Activated CD4-positive, alpha-beta T cell treated with anti-CD3 and anti-CD28 coated beads, Interleukin-2, amount 50 U/mL, for 4 hours (primary cell): Measurements from ENCODE around the gene PRKAR1A.

Experiments used
- DNase-seq, 2 experiments: peaks; one replicate each; pipeline ENCODE4 v3.0.0-alpha.2; 2020

Gene PRKAR1A

DNA sequence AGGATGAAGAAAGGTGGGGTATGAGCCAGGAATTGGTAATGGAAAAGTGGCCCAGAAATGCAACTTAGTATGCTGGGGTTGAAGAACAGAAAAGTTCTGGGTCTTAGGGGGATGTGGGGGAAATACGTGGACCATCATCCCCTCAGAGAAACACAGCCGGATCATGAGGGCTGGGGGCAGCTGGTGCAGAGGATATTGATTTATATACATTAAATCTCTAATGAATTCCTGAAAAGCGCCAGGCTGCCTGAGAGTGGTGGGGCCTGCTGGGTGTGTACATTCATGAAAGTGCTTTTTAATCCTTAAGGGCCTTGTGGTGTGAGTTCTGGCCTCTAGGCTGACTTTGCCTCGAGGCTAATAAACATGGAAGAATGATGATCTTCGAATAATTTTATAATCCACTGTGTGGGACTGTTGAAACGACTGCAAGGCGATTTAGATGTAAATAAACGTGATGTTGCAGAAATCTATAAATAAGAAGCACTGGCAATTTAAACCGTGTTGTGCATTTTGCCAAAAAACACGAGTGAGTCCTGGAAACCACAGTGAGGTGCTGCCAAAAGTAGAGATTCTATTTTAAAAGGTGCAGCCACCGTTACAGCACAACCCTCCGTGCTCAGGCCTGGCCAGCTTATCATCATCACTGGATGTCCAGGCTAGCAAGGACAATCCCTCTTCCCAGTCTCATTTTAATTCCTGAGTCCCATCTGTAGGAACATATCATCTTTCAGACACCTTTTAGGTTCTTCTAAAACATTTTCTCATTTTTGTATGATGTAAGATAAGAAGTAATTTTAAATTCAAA lies 32.1 kb downstream of the PRKAR1A start:
- no peak for DNase-seq

DNA sequence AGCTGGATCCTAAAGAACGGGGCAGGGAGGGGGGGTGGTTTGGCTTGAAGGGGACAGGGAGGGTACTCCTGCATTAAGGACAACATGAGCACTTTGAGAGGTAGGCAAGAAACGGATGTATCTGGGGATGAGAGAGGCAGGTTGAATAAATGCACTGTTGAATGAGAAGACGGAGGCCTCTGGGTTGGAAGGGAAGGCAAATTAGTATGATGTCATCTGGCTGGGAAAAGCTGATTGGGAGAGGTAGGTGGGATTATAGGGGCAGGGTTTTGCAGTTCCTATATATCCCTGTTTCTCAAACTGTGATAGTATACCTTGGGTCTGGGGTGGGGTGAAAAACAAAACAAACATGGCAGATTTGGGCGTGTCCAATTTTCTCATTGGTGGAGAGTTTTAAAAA lies 44.3 kb downstream of the PRKAR1A start:
- DNase-seq = no peak

DNA sequence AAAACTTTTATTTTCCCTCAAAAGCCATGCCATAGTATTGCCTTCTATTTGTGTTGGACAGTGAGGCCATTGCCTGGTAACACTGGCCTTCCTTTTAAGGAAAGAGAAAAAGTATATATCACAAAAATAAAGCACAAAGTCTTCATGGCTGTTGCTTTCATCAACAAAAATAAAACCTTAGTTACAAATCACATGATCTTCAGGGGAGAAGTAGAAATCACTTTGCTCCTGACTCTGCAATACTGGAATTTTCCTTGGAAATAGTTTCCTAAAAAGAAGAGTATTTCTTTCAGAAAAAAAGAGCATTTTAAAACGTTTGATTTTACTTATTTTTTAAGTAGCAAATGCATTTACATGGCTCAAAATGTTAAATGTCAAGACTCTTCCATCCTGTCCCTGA lies 47.1 kb downstream of the PRKAR1A start:
- no peak for DNase-seq

DNA sequence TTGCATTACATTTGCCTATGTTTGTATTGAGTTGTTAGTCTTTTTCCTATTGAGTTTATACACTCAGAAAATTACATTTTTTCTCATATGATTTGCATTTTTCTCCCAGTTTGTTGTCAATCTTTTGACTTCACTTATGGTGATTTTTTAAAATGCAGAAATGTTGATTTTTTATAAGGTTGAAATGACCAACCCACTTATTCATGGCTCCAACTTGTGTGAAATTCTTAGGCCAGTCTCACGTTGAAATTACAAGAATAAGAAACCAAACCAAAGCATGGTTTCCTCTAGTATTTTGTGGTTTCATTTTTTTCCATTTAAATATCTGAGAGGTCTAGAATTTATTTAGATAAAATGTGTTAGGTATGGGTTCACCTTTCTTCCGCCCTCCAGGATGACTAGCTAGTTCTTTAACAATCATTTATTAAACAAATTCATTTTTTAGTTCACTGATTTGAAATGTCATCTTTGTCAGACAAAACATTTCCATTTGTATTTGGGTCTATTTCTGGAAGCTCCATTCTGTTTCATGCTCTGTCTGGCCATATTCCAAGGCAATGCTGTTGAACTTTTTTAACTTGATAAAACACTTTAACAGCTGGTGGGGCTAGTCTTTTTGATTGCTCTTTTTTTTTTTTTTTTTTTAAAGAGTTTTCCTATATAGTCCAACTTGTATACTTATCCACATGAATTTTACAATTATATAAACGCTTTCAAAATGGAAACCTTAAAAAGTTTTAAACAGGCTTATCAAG lies 48.9 kb downstream of the PRKAR1A start:
- no peak for DNase-seq

DNA sequence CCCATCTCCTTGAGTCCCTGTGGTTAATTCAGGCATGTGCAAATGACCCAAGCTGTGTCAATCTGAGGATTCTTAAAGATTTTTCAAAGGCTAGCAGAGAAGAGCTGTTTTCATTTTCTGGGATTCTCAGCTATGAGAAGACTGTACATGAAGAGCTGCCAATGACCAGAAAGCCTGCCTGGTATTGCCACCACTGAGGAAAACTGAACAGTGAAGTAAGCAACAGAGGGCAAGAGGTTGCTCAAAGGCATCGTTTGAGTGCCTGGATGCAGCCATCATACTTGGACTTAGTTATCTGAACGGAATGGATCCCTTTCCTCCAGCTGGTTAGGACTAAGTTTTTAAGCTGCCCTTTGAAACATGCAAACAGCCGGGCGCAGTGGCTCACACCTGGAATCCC lies 50.5 kb downstream of the PRKAR1A start:
- DNase-seq = no peak

DNA sequence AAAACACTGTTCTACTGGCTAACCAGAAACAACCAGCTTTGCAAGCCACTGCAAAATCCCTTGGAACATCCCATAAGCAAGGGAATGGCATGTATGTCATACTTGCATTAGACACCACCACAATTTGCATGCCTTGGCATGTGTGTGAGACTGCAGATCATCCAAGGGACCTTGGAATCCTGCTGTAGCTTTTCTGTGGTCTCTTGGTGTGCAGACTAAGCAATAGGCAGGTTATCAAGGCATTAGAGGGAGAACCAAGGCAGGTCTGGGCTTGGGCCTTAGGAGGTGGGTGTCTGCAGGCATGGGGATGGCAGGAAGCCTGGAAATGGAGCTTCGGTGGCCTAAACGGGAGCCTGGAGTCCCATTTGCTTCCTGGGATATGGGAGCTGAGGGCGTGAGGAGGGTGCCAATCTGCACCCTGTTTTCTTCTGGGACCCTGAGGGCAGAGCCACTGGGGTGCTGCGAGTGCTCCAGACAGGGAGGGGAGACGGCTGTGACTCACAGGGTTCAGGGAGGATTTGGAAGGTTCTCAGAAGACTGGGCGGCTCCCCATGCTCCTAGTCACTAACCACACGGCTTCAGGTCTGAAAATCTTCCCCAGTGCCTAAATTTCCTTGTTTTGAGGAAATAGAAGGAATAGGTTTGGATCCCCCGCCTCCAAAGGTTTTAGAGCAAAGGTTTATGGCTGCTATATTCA lies 52.3 kb downstream of the PRKAR1A start:
- no peak for DNase-seq

DNA sequence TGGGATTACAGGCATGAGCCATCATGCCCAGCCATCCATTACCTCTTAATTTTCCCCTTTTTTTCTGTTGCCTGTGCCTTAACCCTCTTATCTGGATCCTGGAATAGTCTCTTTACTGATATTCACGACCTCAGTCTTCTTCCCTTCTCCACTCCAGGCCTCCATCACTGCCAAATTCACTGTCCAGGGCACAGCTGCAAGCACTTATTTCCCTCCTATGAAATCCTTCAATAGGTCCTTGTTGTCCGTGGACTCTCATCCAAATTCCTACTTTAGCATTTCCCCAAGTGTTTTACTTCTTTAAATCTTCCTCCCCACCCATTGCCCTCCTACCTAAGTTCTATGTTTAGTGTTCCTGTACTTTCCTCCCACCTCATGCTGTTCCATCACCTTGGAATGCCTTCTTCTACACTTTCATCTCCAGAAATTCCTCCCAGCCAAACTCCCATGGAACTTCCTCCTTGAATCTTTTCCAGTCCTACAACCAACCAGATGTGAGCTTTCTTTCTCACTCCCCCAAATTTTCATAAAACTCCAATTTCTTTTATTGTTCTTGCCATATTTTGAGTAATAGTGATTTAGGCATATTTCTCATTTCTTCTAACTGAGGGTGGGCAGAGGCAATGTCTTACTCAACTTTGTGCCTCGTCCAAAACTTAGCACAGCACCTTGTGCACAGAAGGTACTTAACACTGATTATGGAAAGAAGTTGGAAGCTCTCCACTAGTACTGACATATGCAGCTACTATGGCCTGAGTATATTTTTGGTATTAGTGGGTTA lies 53.6 kb downstream of the PRKAR1A start:
- no peak for DNase-seq

DNA sequence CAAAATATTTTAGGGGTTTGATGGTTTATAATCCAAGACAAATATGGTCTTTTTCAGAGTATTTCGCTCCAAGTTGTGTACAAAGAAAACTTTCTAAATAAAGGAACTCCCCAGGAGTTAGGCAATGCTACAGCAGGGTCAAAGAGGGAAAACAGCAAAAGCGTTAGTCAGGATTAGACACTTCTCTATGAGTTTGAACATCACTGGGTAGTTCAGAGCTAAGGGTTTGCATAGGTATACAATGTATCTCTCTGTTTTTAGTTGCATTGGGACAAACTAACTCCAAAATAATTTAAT lies 54.2 kb downstream of the PRKAR1A start:
- DNase-seq = no peak

DNA sequence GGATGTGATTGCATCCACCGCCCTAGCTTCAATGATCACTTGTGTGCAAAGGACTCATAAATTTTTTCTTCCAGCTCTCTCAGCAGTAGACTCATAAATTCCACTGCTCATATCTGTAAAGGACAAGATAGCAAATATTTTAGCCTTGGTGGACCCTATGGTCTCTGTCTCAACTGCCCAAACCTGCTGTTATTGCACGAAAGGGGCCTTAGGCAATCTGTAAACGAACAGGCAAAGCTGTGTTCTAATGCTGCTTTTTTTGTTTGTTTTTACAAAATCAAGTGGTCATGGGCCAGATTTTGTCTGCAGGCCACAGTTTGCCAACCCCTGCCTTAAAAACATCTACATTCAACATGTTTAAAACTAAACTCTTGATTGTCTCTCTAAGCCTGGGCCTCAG lies 54.8 kb downstream of the PRKAR1A start:
- no peak for DNase-seq

DNA sequence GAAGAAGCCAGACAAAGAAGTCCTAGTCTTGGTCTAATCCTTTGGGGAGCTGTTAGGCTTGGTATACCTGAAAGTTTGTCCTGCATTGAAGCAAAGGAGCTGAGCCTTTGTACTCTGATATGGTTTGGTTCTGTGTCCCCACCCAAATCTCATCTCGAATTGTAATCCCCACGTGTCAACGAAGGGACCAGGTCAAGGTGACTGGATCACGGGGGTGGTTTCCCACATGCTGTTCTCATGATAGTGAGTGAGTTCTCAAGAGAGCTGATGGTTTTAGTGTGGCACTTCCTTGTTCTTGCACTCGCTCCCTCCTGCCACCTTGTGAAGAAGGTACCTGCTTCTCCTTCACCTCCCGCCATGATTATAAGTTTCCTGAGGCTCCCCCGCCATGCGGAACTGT lies 55.4 kb downstream of the PRKAR1A start:
- no peak for DNase-seq

DNA sequence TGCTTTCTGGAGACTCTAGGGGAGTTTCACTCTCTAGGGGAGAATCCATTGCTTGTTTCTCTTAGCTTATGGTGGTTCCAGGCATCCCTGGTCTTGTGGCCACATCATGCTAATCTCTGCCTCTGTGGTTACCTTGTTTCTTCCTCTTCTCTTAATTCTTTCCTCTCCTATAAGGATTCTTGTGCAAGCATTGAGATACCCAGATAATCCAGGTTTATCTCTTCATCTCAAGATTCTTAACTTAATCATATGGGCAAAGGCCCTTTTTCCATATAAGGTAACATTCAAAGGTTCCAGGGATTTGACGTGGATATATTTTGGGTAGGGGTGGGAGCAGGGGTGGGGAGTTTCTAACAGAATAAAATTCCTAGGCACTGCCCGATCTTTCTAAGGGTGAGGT lies 56.4 kb downstream of the PRKAR1A start:
- no peak for DNase-seq

DNA sequence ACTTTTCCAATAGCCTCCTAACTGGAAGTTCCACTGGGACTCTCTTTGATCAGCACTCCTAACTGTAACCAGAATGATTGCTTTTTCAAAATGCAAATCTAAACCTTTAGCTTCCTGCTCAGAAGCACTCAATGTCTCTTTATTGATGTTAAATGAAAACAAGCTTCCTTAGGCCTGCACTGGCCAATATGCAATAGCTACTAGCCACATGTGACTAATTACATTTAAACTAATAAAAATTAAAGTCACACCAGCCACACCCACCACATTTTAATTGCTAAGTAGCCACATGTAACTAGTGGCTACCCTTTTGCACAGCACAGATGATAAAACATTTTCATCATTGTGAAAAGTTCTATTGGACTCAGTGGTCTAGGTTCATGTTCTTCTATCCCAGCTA lies 57.1 kb downstream of the PRKAR1A start:
- no peak for DNase-seq

DNA sequence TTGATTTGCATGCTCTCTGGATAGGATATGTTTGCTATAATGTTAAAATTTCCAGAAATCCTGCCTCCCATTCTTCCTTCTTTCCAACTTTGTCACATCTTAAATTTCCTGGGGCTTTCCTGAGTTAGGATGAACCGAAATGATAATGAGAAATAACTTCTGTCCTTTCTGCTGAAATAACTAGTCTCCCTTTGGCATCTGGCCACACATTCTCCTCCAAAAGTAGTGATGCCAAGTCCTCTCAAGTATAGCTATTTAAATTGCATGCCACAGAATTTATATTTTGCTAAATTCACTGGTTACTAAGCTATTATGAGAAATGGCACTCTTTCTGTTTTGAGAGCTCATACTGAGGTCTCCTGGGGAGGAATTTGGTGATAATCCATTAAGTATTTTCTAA lies 58.3 kb downstream of the PRKAR1A start:
- no peak for DNase-seq

DNA sequence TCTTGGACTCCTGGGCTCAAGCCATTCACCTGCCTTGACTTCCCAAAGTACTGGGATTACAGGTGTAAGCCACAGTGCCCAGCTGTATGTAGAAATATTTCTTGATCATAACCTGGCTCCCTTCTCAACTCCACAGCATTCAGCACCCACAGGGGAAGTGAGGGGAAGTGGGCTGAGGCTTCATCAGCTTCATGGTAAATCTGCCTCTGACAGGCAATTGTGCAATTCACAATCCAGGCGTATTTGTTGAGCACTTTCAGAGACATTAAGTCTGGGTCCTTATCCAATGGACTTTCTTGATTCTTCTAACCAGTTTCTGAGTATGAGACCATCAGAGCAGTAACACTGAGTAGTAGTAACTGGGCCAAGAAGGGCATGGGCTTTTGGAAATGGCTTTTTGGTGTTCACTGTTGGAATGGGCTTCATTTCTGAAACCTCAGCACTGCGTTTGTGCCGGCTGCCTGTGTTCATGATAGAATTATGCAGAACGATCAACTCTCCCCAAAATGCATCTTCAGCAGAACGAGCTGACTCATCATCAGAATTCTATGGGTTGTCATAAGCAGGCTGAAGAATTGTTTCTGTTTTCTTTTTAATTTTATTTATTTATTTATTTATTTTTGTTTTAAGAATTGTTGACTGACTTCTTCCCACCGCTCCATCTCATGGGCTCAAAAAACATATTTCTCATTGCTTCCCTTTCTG lies 60.1 kb downstream of the PRKAR1A start:
- no peak for DNase-seq

DNA sequence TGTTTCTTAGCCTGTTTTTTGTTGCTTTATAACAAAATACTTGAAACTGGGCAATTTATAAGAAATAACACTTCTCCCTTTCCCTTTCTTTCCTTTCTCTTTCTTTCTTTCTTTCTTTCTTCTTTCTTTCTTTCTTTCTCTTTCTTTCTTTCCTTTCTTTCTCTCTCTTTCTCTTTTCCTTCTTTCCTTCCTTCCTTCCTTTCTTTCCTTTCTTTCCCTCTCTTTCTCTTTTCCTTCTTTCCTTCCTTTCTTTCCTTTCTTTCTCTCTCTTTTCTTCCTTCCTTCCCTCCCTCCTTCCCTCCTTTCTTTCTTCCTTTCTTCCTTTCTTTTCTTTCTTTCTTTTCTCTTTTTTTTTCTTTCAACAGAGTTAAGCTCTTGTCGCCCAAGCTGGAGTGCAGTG lies 61.1 kb downstream of the PRKAR1A start:
- DNase-seq = no peak

DNA sequence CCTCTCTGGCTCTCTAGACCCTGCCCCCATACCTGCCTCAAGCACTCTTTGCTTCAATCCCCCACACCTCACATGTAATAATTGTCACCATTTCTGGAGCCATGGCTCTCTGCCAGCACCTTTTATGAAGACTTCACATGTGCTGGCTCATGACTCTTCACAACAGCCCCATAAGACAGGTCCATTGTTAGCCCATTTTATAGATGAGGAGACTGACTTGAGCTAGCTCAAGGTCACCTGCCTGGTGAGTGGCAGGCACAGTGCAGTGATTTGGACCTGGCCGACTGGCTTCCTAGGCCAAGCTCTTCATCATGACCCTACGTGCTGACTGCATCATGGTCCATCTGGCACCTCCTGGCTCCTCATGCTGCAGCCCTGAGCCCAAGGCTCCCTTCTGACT lies 63.9 kb downstream of the PRKAR1A start:
- no peak for DNase-seq

DNA sequence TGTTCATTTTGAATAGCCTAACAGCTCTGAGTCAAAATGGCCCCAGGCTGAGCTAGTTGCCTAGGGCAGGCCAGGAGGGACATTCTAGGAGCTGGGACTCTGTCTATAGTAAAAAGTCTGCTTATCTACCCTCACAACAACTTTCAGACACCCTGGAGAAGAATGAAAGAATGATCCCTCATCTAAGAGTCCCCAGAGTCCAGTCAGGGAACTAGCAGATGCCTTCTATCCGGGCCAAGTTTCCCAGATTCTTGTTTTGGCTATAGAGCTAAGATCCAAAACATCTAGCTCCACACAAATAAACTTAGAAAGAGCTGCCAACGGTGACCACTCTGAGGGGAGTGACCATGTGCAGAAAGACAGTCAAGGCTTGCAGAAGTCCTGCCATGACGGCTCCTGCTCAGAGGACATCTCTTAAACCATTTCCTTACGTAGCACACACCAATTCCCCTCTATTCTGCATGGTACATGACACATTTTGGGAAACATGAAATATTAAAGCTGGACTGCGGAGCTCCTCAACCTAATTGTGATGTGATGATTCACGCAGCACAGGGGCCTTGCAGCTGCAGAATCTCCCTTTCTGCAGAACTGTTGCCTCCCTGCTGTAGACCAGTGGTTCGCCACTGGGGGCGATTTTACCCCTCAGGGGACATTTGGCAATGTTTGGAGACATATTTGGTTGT lies 64.7 kb downstream of the PRKAR1A start:
- DNase-seq = no peak

DNA sequence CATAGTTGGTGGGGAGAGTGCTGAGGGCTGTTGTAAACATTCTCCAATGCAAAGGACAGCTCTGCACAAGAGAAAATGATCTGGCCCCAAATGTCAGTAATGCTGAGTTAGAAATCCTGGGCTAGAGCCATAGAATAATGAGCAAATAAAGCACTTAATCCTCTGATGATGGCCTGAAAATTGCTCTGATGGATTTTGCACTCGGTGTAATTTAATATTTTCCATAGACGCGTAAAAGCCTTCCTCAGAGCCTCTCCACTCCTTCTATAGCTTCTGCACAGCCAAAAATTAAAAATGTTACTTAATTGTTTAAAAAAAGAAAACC lies 65.2 kb downstream of the PRKAR1A start:
- DNase-seq = no peak

DNA sequence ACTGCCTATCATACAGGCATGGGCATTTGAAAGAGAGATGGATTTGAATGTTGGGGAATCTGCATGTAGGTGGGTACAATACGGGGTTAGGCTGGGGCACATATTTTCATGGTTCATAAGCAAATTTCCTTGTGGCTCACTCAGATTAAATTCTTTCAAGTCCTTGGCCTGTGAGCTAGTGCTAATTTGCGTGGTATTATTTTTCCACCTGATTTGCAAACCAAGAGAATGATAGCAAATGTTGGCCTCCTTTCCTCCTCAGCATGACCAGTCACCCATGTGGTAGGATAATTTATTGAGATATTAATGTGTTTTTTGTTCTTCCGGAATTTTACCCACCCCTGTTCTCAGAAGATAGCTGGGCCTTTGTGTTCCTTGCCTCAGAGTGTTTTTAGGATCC lies 66.0 kb downstream of the PRKAR1A start:
- DNase-seq = no peak

DNA sequence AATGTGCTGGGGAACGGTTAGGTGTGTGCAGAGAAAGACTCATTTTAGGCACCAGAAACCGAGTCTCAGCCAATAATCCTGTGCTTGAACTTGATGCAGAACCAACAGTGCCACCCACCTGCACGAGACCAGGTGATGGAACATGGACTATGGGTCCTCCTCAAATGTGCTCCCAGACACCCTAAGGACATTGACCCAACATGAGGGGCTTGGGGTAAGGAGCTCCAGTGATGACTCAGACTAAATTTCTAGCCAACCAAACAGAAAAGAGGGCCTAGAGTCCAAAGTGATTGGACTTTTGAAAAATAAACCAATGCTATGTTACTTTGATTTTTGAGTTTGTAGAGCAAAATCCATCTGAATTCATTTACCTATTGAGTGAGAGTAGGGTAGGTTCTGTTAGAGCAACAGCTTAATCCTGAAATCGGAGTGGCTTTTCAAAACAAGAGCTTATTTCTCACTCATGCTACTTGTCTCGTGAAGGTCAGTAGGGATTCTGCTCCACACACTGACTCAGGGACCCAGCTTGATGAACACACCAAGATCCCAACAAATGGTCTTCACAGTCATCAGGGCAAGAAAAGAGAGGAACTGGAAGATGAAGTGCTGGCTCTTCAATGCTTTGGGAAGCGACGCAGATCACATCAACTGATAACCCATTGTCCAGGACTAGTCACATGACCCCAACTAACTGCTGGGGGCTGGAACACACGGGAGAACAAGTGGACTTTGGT lies 67.1 kb downstream of the PRKAR1A start:
- no peak for DNase-seq

DNA sequence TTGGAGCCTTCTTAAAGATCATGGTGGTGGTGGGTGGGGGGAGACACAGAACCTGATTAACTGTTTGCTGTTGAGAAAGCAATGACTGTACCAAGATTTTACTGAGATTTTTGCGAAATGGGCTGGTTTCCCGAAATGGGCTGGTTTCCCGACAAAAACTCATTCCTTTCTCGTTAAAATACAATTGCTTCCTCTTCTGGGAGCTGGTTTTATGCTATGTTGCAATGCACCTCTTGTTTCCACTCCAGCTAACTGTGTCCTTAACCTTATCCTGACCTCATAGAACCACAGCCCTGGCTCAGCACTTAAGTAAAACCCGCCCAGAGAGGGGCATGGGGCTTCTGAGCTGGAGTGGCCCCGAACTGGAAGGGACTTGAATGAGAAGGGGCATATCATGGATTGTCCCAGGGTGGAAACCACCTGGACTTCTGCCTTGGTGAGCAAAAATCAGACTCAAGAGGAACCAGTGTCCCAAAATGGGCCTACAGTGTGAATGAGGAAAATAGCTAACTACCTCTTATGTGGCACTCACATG lies 68.1 kb downstream of the PRKAR1A start:
- DNase-seq = no peak
